ENCODE data around the gene AP1AR.

GRCh38 chr4:112290341-112290740, 58.8 kb downstream of the AP1AR start:
- no peak for TF ChIP-seq CTCF (IDR thresholded peaks at IDR 0.05; ENCODE audit: insufficient read depth, low read length, poor library complexity, severe bottlenecking)
- no peak for TF ChIP-seq EZH2phosphoT487 (conservative IDR thresholded peaks at IDR 0.05; ENCODE audit: low read length)

All from SU-DHL-6 (cell line).